HepG2 (cell line): Measurements from ENCODE around the gene MRPL28. TPM values are rescaled to one million over a fixed set of nuclear protein-coding genes. Genes with fewer than 3 reads are reported as not detected.

Experiments
- GABPB1 ChIP-seq: IDR thresholded peaks from 2 replicates; pipeline ENCODE4 v1.6.1; 2016; ENCODE audit warnings: mild to moderate bottlenecking, missing genetic modification reagents, moderate library complexity, missing compliant biosample characterization
- LCORL ChIP-seq, 2 experiments: fragments of 450-650 bp in 1 of 2; sonication (generic) in 1 of 2; formaldehyde crosslinking in 1 of 2; IDR thresholded peaks; 2 replicates each; pipeline versions ENCODE4 v1.5.0 to v1.6.1; 2017 to 2020; ENCODE audit warnings: antibody characterized with exemption in 1 of 2, missing genetic modification reagents in 1 of 2
- NCOA5 ChIP-seq: sonication (generic); formaldehyde crosslinking; IDR thresholded peaks from 2 replicates; pipeline ENCODE4 v1.4.0; 2020; ENCODE audit warnings: missing genetic modification reagents
- PAXIP1 ChIP-seq: sonication (generic); formaldehyde crosslinking; conservative IDR thresholded peaks from 2 replicates; pipeline ENCODE4 v1.4.0; 2020; ENCODE audit warnings: mild to moderate bottlenecking, missing genetic modification reagents, moderate library complexity
- REL ChIP-seq: sonication (generic); formaldehyde crosslinking; conservative IDR thresholded peaks from 2 replicates; pipeline ENCODE4 v1.8.0; 2022; ENCODE audit warnings: mild to moderate bottlenecking, missing genetic modification reagents, moderate library complexity
- TCF12 ChIP-seq, 2 experiments: fragments of 450-650 bp in 1 of 2; sonication (generic) in 1 of 2; formaldehyde crosslinking in 1 of 2; IDR thresholded peaks; 2 replicates each; pipeline versions ENCODE4 v1.6.1 to v1.8.0; 2017 to 2022; ENCODE audit warnings: antibody characterized with exemption in 1 of 2, mild to moderate bottlenecking in 1 of 2, missing genetic modification reagents in 1 of 2, moderate library complexity in 1 of 2
- TRIM24 ChIP-seq: sonication (generic); formaldehyde crosslinking; IDR thresholded peaks from 2 replicates; pipeline ENCODE4 v1.8.0; 2022; ENCODE audit warnings: mild to moderate bottlenecking, missing genetic modification reagents
- YEATS2 ChIP-seq: sonication (generic); formaldehyde crosslinking; IDR thresholded peaks from 2 replicates; pipeline ENCODE4 v1.4.0; 2020; ENCODE audit warnings: missing genetic modification reagents, borderline replicate concordance
- ZMYM4 ChIP-seq: sonication (generic); formaldehyde crosslinking; IDR thresholded peaks from 2 replicates; pipeline ENCODE4 v1.8.1; 2023; ENCODE audit warnings: mild to moderate bottlenecking, missing genetic modification reagents
- ZNF121 ChIP-seq: sonication (generic); formaldehyde crosslinking; IDR thresholded peaks from 2 replicates; pipeline ENCODE4 v1.5.0; 2020; ENCODE audit warnings: mild to moderate bottlenecking, missing genetic modification reagents
- ZNF263 ChIP-seq: sonication (generic); formaldehyde crosslinking; IDR thresholded peaks from 2 replicates; pipeline ENCODE4 v1.4.0; 2020; ENCODE audit warnings: missing genetic modification reagents
- ZNF292 ChIP-seq: sonication (generic); formaldehyde crosslinking; IDR thresholded peaks from 2 replicates; pipeline ENCODE4 v1.8.1; 2022; ENCODE audit warnings: mild to moderate bottlenecking, low read depth, missing genetic modification reagents, borderline replicate concordance
- ZNF331 ChIP-seq: sonication (generic); formaldehyde crosslinking; IDR thresholded peaks from 2 replicates; pipeline ENCODE4 v1.4.0; 2020; ENCODE audit warnings: missing genetic modification reagents
- ZNF547 ChIP-seq: sonication (generic); formaldehyde crosslinking; IDR thresholded peaks from 2 replicates; pipeline ENCODE4 v1.5.1; 2020; ENCODE audit warnings: mild to moderate bottlenecking, missing genetic modification reagents
- ZNF777 ChIP-seq: sonication (generic); formaldehyde crosslinking; IDR thresholded peaks from 2 replicates; pipeline ENCODE4 v1.4.0; 2020; ENCODE audit warnings: missing genetic modification reagents
- ZNF781 ChIP-seq: sonication (generic); formaldehyde crosslinking; IDR thresholded peaks from 2 replicates; pipeline ENCODE4 v1.5.1; 2020; ENCODE audit warnings: borderline replicate concordance, mild to moderate bottlenecking, missing genetic modification reagents; ENCODE audit errors: not compliant biosample characterization
- polyA plus RNA-seq, 8 experiments: library from polyadenylated mRNA; depleted of rRNA in 3 of 8; stranded (reverse) in 7 of 8; unstranded in 1 of 8; fragments of >200 nt; fragmentation: Illumina TruSeq in 4 of 8; extraction: Trizol in 4 of 8; gene quantifications; 2 replicates each; pipeline versions ENCODE4 v1.2.1 to v1.2.3, GENCODE V29; 2011 to 2016; ENCODE audit warnings: low read depth in 4 of 8, missing spikeins in 1 of 8, mixed read lengths in 1 of 8; ENCODE audit not compliant: insufficient read depth in 1 of 8
- total RNA-seq, 5 experiments: library from RNA; depleted of rRNA; stranded (reverse); fragments of >200 nt; fragmentation: Illumina TruSeq; extraction: Trizol; gene quantifications; 2 replicates each; pipeline ENCODE4 v1.2.3, GENCODE V29; 2016; ENCODE audit warnings: low read depth in 1 of 5
- TF ChIP-seq, protein P1 (sequence below): sonication (generic); formaldehyde crosslinking; IDR thresholded peaks from 2 replicates; pipeline ENCODE4 v1.8.0; 2023; ENCODE audit warnings: mild to moderate bottlenecking, missing genetic modification reagents
- TF ChIP-seq, protein P2 (sequence below): sonication (generic); formaldehyde crosslinking; IDR thresholded peaks from 2 replicates; pipeline ENCODE4 v1.4.0; 2020; ENCODE audit warnings: missing genetic modification reagents
- TF ChIP-seq, protein P3 (sequence below): sonication (generic); formaldehyde crosslinking; IDR thresholded peaks from 2 replicates; pipeline ENCODE4 v1.5.1; 2020; ENCODE audit warnings: missing genetic modification reagents, mild to moderate bottlenecking, borderline replicate concordance

The MRPL28 gene
- total and polyA plus RNA-seq, 2 of the 13 experiments (the other 11 are each of a cell fraction or from before 2014, with no cell fraction given), result 114 to 135 TPM

DNA sequence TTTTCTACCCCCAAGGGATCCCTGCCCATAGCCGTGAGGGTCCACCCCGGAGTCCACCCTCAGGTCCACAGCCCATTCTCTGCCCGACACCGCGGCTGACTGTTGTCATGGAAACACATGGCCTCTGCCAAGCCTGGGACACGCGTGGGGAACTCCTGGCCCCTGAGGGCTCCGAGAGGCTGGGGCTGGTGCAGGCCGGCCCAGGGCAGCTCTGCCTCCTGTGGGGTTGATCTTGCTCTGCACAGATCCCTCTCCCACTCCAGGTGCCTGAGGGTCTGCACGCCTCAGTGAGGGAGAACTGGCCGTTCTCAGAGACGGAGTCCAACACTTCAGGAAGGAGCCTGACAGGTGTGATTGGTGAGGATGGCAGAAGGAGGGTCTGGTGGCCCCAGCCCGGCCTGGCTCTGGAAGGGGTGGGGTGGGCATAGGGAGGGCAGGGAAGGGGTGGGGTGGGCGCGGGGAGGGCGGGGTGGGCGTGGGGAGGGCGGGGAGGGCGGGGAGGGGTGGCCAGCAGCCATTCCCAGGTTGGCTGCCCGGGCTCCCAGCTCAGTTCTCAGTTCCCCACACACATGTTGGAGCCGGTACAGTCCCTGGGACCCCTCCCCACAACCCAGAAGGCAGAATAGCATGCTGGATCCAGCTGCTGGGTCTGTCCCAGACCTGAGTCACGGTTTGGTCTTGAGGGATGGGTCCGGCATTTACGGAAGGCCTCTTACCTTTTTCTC, 6.4 kb downstream of the MRPL28 start (continued):
- TF ChIP-seq ZMYM4 (CRISPR knock-in tag) (peak; percentile 33; the same call in 1 of the 2 replicates), NCOA5 (CRISPR knock-in tag) (no peak), REL (no peak), ZNF292 (no peak), YEATS2 (CRISPR knock-in tag) (no peak), ZNF121 (CRISPR knock-in tag) (no peak), ZNF547 (CRISPR knock-in tag) (no peak), ZNF263 (CRISPR knock-in tag) (no peak), PAXIP1 (CRISPR knock-in tag) (0 out of 2 replicates have a peak, but pooled peaks have one; percentile 0), TCF12 (IDR thresholded peaks at IDR 0.05) (no peak), TCF12 (CRISPR knock-in tag; IDR thresholded peaks at IDR 0.05) (no peak), GABPB1 (0 out of 2 replicates have a peak, but pooled peaks have one; percentile 0), ZNF781 (CRISPR knock-in tag) (no peak), ZNF777 (no peak), ZNF331 (no peak), TRIM24 (CRISPR knock-in tag) (no peak), LCORL (IDR thresholded peaks at IDR 0.05) (no peak), LCORL (CRISPR knock-in tag; IDR thresholded peaks at IDR 0.05) (0 out of 2 replicates have a peak, but pooled peaks have one; percentile 38)
- TF ChIP-seq, protein P1, sequence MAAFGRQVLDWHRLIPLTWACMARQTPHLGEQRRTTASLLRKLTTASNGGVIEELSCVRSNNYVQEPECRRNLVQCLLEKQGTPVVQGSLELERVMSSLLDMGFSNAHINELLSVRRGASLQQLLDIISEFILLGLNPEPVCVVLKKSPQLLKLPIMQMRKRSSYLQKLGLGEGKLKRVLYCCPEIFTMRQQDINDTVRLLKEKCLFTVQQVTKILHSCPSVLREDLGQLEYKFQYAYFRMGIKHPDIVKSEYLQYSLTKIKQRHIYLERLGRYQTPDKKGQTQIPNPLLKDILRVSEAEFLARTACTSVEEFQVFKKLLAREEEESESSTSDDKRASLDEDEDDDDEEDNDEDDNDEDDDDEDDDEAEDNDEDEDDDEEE, result no peak
- TF ChIP-seq, protein P2, sequence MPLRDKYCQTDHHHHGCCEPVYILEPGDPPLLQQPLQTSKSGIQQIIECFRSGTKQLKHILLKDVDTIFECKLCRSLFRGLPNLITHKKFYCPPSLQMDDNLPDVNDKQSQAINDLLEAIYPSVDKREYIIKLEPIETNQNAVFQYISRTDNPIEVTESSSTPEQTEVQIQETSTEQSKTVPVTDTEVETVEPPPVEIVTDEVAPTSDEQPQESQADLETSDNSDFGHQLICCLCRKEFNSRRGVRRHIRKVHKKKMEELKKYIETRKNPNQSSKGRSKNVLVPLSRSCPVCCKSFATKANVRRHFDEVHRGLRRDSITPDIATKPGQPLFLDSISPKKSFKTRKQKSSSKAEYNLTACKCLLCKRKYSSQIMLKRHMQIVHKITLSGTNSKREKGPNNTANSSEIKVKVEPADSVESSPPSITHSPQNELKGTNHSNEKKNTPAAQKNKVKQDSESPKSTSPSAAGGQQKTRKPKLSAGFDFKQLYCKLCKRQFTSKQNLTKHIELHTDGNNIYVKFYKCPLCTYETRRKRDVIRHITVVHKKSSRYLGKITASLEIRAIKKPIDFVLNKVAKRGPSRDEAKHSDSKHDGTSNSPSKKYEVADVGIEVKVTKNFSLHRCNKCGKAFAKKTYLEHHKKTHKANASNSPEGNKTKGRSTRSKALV, result no peak
- TF ChIP-seq, protein P3, sequence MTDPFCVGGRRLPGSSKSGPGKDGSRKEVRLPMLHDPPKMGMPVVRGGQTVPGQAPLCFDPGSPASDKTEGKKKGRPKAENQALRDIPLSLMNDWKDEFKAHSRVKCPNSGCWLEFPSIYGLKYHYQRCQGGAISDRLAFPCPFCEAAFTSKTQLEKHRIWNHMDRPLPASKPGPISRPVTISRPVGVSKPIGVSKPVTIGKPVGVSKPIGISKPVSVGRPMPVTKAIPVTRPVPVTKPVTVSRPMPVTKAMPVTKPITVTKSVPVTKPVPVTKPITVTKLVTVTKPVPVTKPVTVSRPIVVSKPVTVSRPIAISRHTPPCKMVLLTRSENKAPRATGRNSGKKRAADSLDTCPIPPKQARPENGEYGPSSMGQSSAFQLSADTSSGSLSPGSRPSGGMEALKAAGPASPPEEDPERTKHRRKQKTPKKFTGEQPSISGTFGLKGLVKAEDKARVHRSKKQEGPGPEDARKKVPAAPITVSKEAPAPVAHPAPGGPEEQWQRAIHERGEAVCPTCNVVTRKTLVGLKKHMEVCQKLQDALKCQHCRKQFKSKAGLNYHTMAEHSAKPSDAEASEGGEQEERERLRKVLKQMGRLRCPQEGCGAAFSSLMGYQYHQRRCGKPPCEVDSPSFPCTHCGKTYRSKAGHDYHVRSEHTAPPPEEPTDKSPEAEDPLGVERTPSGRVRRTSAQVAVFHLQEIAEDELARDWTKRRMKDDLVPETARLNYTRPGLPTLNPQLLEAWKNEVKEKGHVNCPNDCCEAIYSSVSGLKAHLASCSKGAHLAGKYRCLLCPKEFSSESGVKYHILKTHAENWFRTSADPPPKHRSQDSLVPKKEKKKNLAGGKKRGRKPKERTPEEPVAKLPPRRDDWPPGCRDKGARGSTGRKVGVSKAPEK (CRISPR knock-in tag), result 0 out of 2 replicates have a peak, but pooled peaks have one; percentile 29
